Stimulated activated CD4-positive, alpha-beta T cell treated with anti-CD3 and anti-CD28 coated beads, Interleukin-4, amount 100 ng/mL, for 4 hours (primary cell): ENCODE data around the gene ANO3.
"Not testable (repeated sequence)": the region's sequence is repeated elsewhere in the genome, so short reads cannot be mapped to it uniquely, and the experiment has no call there.

ENCODE experiments used
- DNase-seq, 2 experiments: peaks; one replicate each; pipeline ENCODE4 v3.0.0-alpha.2; 2020

Gene ANO3

GRCh38 chr11:26331911-26332571 is at the start of gene ANO3:
TSS of gene ANO3 (plus strand) at chr11:26332130. CDS start at chr11:26332276, 146 bp downstream.
- no peak for DNase-seq

GRCh38 chr11:26283852-26284408 is 48.0 kb upstream of the ANO3 start:
- no peak for DNase-seq

- no peak for DNase-seq
These were observed 46.3 kb upstream of the ANO3 start for GRCh38 chr11:26285608-26286007.

GRCh38 chr11:26286472-26287066 is 45.4 kb upstream of the ANO3 start:
- no peak for DNase-seq

GRCh38 chr11:26287067-26287518 is 44.8 kb upstream of the ANO3 start:
- DNase-seq = no peak

- DNase-seq = no peak
These were observed 34.5 kb upstream of the ANO3 start for GRCh38 chr11:26297189-26297975.

- not testable (repeated sequence) for DNase-seq
These were observed 15.6 kb upstream of the ANO3 start for GRCh38 chr11:26316372-26316771.

GRCh38 chr11:26319906-26320305 is 12.0 kb upstream of the ANO3 start:
- DNase-seq = no peak

GRCh38 chr11:26321516-26321915 is 10.4 kb upstream of the ANO3 start:
- no peak for DNase-seq

GRCh38 chr11:26322335-26323067 is 9.4 kb upstream of the ANO3 start:
- DNase-seq = no peak

GRCh38 chr11:26323837-26324236 is 8.1 kb upstream of the ANO3 start:
- DNase-seq = no peak

- DNase-seq = no peak
These were observed 7.7 kb upstream of the ANO3 start for GRCh38 chr11:26324270-26324669.

GRCh38 chr11:26326793-26327400 is 5.0 kb upstream of the ANO3 start:
- no peak for DNase-seq

GRCh38 chr11:26329206-26329605 is 2.7 kb upstream of the ANO3 start:
- DNase-seq = no peak

- DNase-seq = no peak
These were observed 1.7 kb upstream of the ANO3 start for GRCh38 chr11:26330262-26330661.

GRCh38 chr11:26332572-26332915 is 614 bp downstream of the ANO3 start:
- DNase-seq = no peak

- DNase-seq = no peak
These were observed 2.0 kb downstream of the ANO3 start for GRCh38 chr11:26333906-26334305.

GRCh38 chr11:26335903-26336302 is 4.0 kb downstream of the ANO3 start:
- DNase-seq = no peak

- no peak for DNase-seq
These were observed 12.7 kb downstream of the ANO3 start for GRCh38 chr11:26344647-26345046.

GRCh38 chr11:26348776-26349175 is 16.8 kb downstream of the ANO3 start:
- DNase-seq = no peak

GRCh38 chr11:26350002-26350401 is 18.1 kb downstream of the ANO3 start:
- no peak for DNase-seq

- no peak for DNase-seq
These were observed 21.1 kb downstream of the ANO3 start for GRCh38 chr11:26353010-26353409.

- DNase-seq = no peak
These were observed 27.1 kb downstream of the ANO3 start for GRCh38 chr11:26359055-26359454.
